Tibial nerve (tissue), 4 donors: ENCODE results near the gene ELMO3. TPM values are rescaled to one million over a fixed set of nuclear protein-coding genes. Genes with fewer than 3 reads are reported as not detected.

Source experiments
- DNase-seq, 2 donors: peaks; one replicate each; pipeline ENCODE4 v3.0.0-alpha.2; 2019; ENCODE audit warnings: low spot score in 2 of 2
- H3K27ac ChIP-seq, 4 donors: fragments of 200-600 bp; sonication (generic) in 3 of 4; one replicate each; pipeline ENCODE4 v1.5.1; 2017 to 2019; ENCODE audit warnings: mild to moderate bottlenecking in 1 of 4
- H3K27me3 ChIP-seq, 2 donors: fragments of 200-600 bp; sonication (generic) in 1 of 2; one replicate each; pipeline versions ENCODE4 v1.5.1 to v1.6.0; 2017 to 2019
- H3K36me3 ChIP-seq, 3 donors: fragments of 200-600 bp; sonication (generic); one replicate each; pipeline ENCODE4 v1.5.1; 2018 to 2019
- H3K4me1 ChIP-seq, 4 donors: fragments of 200-600 bp; sonication (generic) in 3 of 4; one replicate each; pipeline ENCODE4 v1.5.1; 2017 to 2019
- H3K4me3 ChIP-seq, 4 donors: fragments of 200-600 bp; sonication (generic) in 3 of 4; one replicate each; pipeline ENCODE4 v1.5.1; 2017 to 2019; ENCODE audit warnings: mild to moderate bottlenecking in 1 of 4, moderate library complexity in 1 of 4
- H3K9me3 ChIP-seq, 4 donors: fragments of 200-600 bp; sonication (generic) in 3 of 4; one replicate each; pipeline ENCODE4 v1.5.1; 2017 to 2019
- CTCF ChIP-seq, 5 experiments: fragments of 200-600 bp in 3 of 5; fragments of 450-650 bp in 2 of 5; sonication (generic) in 3 of 5; IDR thresholded peaks; one replicate each; pipeline ENCODE4 v1.5.1; 2016 to 2019; ENCODE audit warnings: antibody characterized with exemption in 5 of 5, mild to moderate bottlenecking in 3 of 5, moderate library complexity in 2 of 5
- EP300 ChIP-seq, 2 donors: sonication (generic); formaldehyde crosslinking; IDR thresholded peaks; one replicate each; pipeline ENCODE4 v1.6.1; 2017; ENCODE audit warnings: antibody characterized with exemption in 2 of 2, mild to moderate bottlenecking in 1 of 2
- POLR2A ChIP-seq, 2 donors: fragments of 450-650 bp; IDR thresholded peaks; one replicate each; pipeline ENCODE4 v1.6.1; 2017; ENCODE audit warnings: antibody characterized with exemption in 2 of 2, mild to moderate bottlenecking in 2 of 2, moderate library complexity in 2 of 2
- WGBS, 2 donors: methylation state at CpG; one replicate each; pipeline ENCODE4 v1.1.5; 2018; 5-methylcytosine and 5-hydroxymethylcytosine counted together
- total RNA-seq, 4 donors: library from RNA; depleted of rRNA; stranded (reverse); fragments of >200 nt; gene quantifications; one replicate each; pipeline ENCODE4 v1.1.0, GENCODE V29; 2016

The ELMO3 gene
- total RNA-seq, 4 donors from 2014 or later = 2.4 to 14.4 (median 4.4) TPM

DNA sequence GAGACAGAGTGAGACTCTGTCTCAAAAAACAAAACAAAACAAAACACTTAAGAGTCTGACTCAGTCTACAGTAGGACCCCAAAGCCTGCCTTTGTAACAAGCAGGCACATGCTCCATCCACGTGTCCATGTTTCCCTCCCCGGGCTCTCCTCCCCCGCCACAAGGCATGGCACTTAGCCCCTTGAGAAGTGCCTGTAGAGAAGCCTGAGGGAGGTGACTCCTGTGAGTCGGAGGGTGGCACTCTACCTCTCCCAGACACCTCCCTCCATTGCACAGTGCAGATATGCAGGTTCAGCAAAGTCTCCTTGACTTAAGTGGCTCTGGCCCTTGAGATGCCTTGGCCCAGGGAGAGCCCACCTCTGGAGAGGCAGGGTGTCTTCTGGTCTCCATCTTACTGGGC, 41.6 kb downstream of the ELMO3 start:
- WGBS, 2 donors = 42 to 43% methylated on average over 4 of the region's 4 CpGs
- no peak for DNase-seq

GRCh38 chr16:67241008-67241900, 42.3 kb downstream of the ELMO3 start:
- H3K4me1 ChIP-seq = peaks cover 0 to 63% (median 38%) of the 10 kb centered on the region in 4 donors
- TF ChIP-seq POLR2A (IDR thresholded peaks at IDR 0.05) (no peak), CTCF (IDR thresholded peaks at IDR 0.05) (no peak), EP300 (IDR thresholded peaks at IDR 0.05) (no peak)
- DNase-seq = no peak
- no peaks in the 10 kb centered on the region for H3K27me3 ChIP-seq
- H3K27ac ChIP-seq = peak overlapping the region; percentile 2 to 81 (median 73)
- 39 to 51% methylated on average over 10 of the region's 10 CpGs for WGBS, 2 donors
- H3K36me3 ChIP-seq = peaks cover 0 to 37% (median 14%) of the 10 kb centered on the region in 3 donors
- H3K4me3 ChIP-seq = no peak overlapping the region
- no peaks in the 10 kb centered on the region for H3K9me3 ChIP-seq

More for the DNA sequence above, 41.6 kb downstream of the ELMO3 start:
- TF ChIP-seq POLR2A (IDR thresholded peaks at IDR 0.05) (no peak), CTCF (IDR thresholded peaks at IDR 0.05) (no peak), EP300 (IDR thresholded peaks at IDR 0.05) (no peak)
- Histone ChIP-seq H3K4me3 (no peak overlapping the region), H3K4me1 (peaks cover 0 to 58% (median 33%) of the 10 kb centered on the region in 4 donors), H3K27ac (peak overlapping the region in 3 of 4 donors; percentile 69 to 81 (median 77)), H3K9me3 (no peaks in the 10 kb centered on the region), H3K36me3 (peaks cover 0 to 45% (median 21%) of the 10 kb centered on the region in 3 donors), H3K27me3 (no peaks in the 10 kb centered on the region)

- DNase-seq = no peak
- Histone ChIP-seq H3K27me3 (no peaks in the 10 kb centered on the region), H3K4me1 (peaks cover 0 to 60% (median 38%) of the 10 kb centered on the region in 4 donors), H3K27ac (peak overlapping the region in 3 of 4 donors; percentile 69 to 81 (median 77)), H3K36me3 (peaks cover 0 to 27% (median 5%) of the 10 kb centered on the region in 3 donors), H3K4me3 (no peak overlapping the region), H3K9me3 (no peaks in the 10 kb centered on the region)
- TF ChIP-seq EP300 (IDR thresholded peaks at IDR 0.05) (no peak), POLR2A (IDR thresholded peaks at IDR 0.05) (no peak), CTCF (IDR thresholded peaks at IDR 0.05) (no peak)
- 75 to 86% methylated on average over 3 to 4 of the region's 4 CpGs for WGBS, 2 donors
Observed at GRCh38 chr16:67242138-67242730, 43.3 kb downstream of the ELMO3 start.

GRCh38 chr16:67243481-67243880, 44.5 kb downstream of the ELMO3 start:
- whole genome bisulfite sequencing, 2 donors = 66 to 75% methylated on average over 4 of the region's 4 CpGs

More at GRCh38 chr16:67243481-67243880, 44.5 kb downstream of the ELMO3 start:
- no peak overlapping the region for H3K4me3 ChIP-seq
- no peak for TF ChIP-seq EP300 (IDR thresholded peaks at IDR 0.05)
- no peak for TF ChIP-seq POLR2A (IDR thresholded peaks at IDR 0.05)
- TF ChIP-seq CTCF (IDR thresholded peaks at IDR 0.05) = no peak
- peaks cover 0 to 15% (median 0%) of the 10 kb centered on the region in 3 donors for H3K36me3 ChIP-seq
- peaks cover 0 to 69% (median 48%) of the 10 kb centered on the region in 4 donors for H3K4me1 ChIP-seq
- H3K27ac ChIP-seq = peak overlapping the region in 3 of 4 donors; percentile 73 to 95 (median 86)
- H3K27me3 ChIP-seq = no peaks in the 10 kb centered on the region
- no peak for DNase-seq
- H3K9me3 ChIP-seq = no peaks in the 10 kb centered on the region
